Endothelial cell of umbilical vein (primary cell): Measurements from ENCODE around the gene ODAM. TPM values are rescaled to one million over a fixed set of nuclear protein-coding genes. Genes with fewer than 3 reads are reported as not detected.

Experiments
- BruUV-seq: library from RNA; stranded (reverse); fragments of 400-500 nt; replicated peaks from 2 replicates; lab custom pipeline; 2021; lab: Mats Ljungman, UMichigan
- CTCF ChIA-PET: fragments of 300-600, 350-600 bp; sonication (Branson Sonifier 250); formaldehyde crosslinking; loops from one replicate; lab custom pipeline; 2021; ENCODE audit warnings: antibody characterized with exemption, inconsistent platforms; lab: Charles Lee
- POLR2A ChIA-PET: fragments of 300-600, 350-600 bp; sonication (Branson Sonifier 250); formaldehyde crosslinking; loops from one replicate; lab custom pipeline; 2021; ENCODE audit warnings: antibody characterized with exemption, inconsistent platforms; lab: Charles Lee
- DNase-seq: peaks from one replicate; pipeline ENCODE4 v3.0.0-alpha.2; 2011; ENCODE audit warnings: low read depth, low spot score
- FAIRE-seq: peaks from 2 replicates; lab custom pipeline; 2011; peaks lifted over from hg19 to GRCh38; lab: Jason Lieb, UNC
- H2AFZ ChIP-seq: 2 replicates; pipeline ENCODE4 v1.6.0; 2012; ENCODE audit warnings: low read depth, low read length, control low read depth, inconsistent platforms
- H3K27ac ChIP-seq: 2 replicates; pipeline ENCODE4 v1.5.1; 2011; ENCODE audit warnings: low read depth, mild to moderate bottlenecking, control low read depth, low read length, moderate library complexity; ENCODE audit not compliant: insufficient read depth
- H3K27me3 ChIP-seq, 2 experiments: 2 replicates each; pipeline versions ENCODE4 v1.6.0 to v1.6.1; 2011; ENCODE audit warnings: low read length in 2 of 2, mixed read lengths in 1 of 2; ENCODE audit not compliant: control insufficient read depth in 2 of 2, insufficient read depth in 2 of 2
- H3K36me3 ChIP-seq, 2 experiments: 2 replicates in 1 of 2; 3 replicates in 1 of 2; pipeline ENCODE4 v1.5.1; 2011; ENCODE audit warnings: low read length in 2 of 2, mild to moderate bottlenecking in 1 of 2, moderate library complexity in 1 of 2; ENCODE audit not compliant: control insufficient read depth in 2 of 2, insufficient read depth in 2 of 2; ENCODE audit errors: extremely low read depth in 1 of 2
- H3K4me1 ChIP-seq: 3 replicates; pipeline ENCODE4 v1.5.1; 2011; ENCODE audit warnings: mild to moderate bottlenecking, low read length; ENCODE audit not compliant: control insufficient read depth, insufficient read depth; ENCODE audit errors: extremely low read depth
- H3K4me2 ChIP-seq: 2 replicates; pipeline ENCODE4 v1.6.1; 2011; ENCODE audit warnings: low read length, control low read depth, mixed read lengths; ENCODE audit not compliant: insufficient read depth
- H3K4me3 ChIP-seq, 3 experiments: fragments of 200-600 bp in 1 of 3; sonication (generic), shearing (Covaris generic) in 1 of 3; replicated peaks in 1 of 3; 2 replicates each; pipeline ENCODE4 v1.5.1; 2011 to 2016; ENCODE audit warnings: control low read depth in 3 of 3, low read length in 3 of 3, mild to moderate bottlenecking in 2 of 3, inconsistent platforms in 1 of 3, low read depth in 1 of 3, moderate library complexity in 1 of 3; ENCODE audit not compliant: insufficient read depth in 1 of 3
- H3K79me2 ChIP-seq: 2 replicates; pipeline ENCODE4 v1.6.0; 2012; ENCODE audit warnings: low read length, inconsistent platforms; ENCODE audit not compliant: control insufficient read depth, insufficient read depth
- H3K9ac ChIP-seq: replicated peaks from 2 replicates; pipeline ENCODE3; 2011; ENCODE audit warnings: low read length, control low read depth; ENCODE audit not compliant: insufficient read depth; ENCODE audit errors: extremely low read depth
- H3K9me1 ChIP-seq: replicated peaks from 3 replicates; pipeline ENCODE4 v1.6.0; 2011; ENCODE audit warnings: mild to moderate bottlenecking, low read length; ENCODE audit not compliant: control insufficient read depth, insufficient read depth; ENCODE audit errors: extremely low read depth
- H3K9me3 ChIP-seq: replicated peaks from 2 replicates; pipeline ENCODE4 v1.5.1; 2012; ENCODE audit warnings: low read length, inconsistent platforms; ENCODE audit not compliant: control insufficient read depth, insufficient read depth
- H4K20me1 ChIP-seq: replicated peaks from 2 replicates; pipeline ENCODE3; 2011; ENCODE audit warnings: mild to moderate bottlenecking, low read length; ENCODE audit not compliant: control insufficient read depth, insufficient read depth; ENCODE audit errors: extremely low read depth
- EZH2 ChIP-seq: IDR thresholded peaks from 2 replicates; pipeline ENCODE4 v1.6.1; 2012; ENCODE audit warnings: borderline replicate concordance, low read depth, mild to moderate bottlenecking, moderate library complexity, low read length, inconsistent platforms; ENCODE audit not compliant: severe bottlenecking
- FOS ChIP-seq: IDR thresholded peaks from 2 replicates; pipeline ENCODE4 v1.6.1; 2011; ENCODE audit warnings: mild to moderate bottlenecking, low read length, moderate library complexity, borderline replicate concordance; ENCODE audit not compliant: insufficient read depth
- GATA2 ChIP-seq: IDR thresholded peaks from 2 replicates; pipeline ENCODE4 v1.7.0; 2011; ENCODE audit warnings: low read depth, mild to moderate bottlenecking, moderate library complexity, mixed read lengths, low read length; ENCODE audit not compliant: insufficient read length, insufficient read depth
- JUN ChIP-seq: IDR thresholded peaks from 2 replicates; pipeline ENCODE4 v1.6.1; 2011; ENCODE audit warnings: borderline replicate concordance, low read depth; ENCODE audit not compliant: insufficient read length, insufficient read depth
- MYC ChIP-seq: IDR thresholded peaks from one replicate; pipeline ENCODE4 v1.6.1; 2011; ENCODE audit warnings: mild to moderate bottlenecking, low read depth, low read length
- POLR2A ChIP-seq: IDR thresholded peaks from 2 replicates; pipeline ENCODE4 v1.6.1; 2012; ENCODE audit warnings: low read depth, mild to moderate bottlenecking, control low read depth, low read length
- POLR2AphosphoS5 ChIP-seq: IDR thresholded peaks from 2 replicates; pipeline ENCODE4 v1.6.1; 2012; ENCODE audit warnings: low read depth, mild to moderate bottlenecking, control low read depth, low read length, moderate library complexity; ENCODE audit not compliant: insufficient read depth
- dilution Hi-C: fragments of 300-500 bp; cut with MboI; formaldehyde crosslinking; loops from one replicate; pipeline ENCODE4 v1.15.0; 2019; ENCODE audit warnings: low sequenced_read_pairs; ENCODE audit not compliant: extremely low pct_ligation_motif_present
- intact Hi-C: fragments of 100-400 bp; cut with micrococcal nuclease; formaldehyde crosslinking; loops from one replicate; pipeline ENCODE4 v1.10.0; 2022
- polyA plus RNA-seq, 4 experiments: library from polyadenylated mRNA; depleted of rRNA in 3 of 4; stranded (reverse) in 3 of 4; unstranded in 1 of 4; fragments of >200 nt; gene quantifications; 2 replicates each; pipeline versions ENCODE4 v1.2.1 to v1.2.3, GENCODE V29; 2011 to 2012; ENCODE audit warnings: missing spikeins in 1 of 4
- total RNA-seq: library from RNA; stranded (reverse); gene quantifications from 2 replicates; pipeline ENCODE4 v1.2.3, GENCODE V29; 2021
- TF ChIP-seq, protein P1 (sequence below): IDR thresholded peaks from 2 replicates; pipeline ENCODE4 v1.6.1; 2011; ENCODE audit not compliant: insufficient read depth, insufficient read length
- TF ChIP-seq, protein P2 (sequence below), 2 donors: IDR thresholded peaks; 1 replicate in 1 of 2; 2 replicates in 1 of 2; pipeline ENCODE4 v1.5.1; 2011; ENCODE audit warnings: low read length in 2 of 2, mild to moderate bottlenecking in 2 of 2, moderate library complexity in 2 of 2, control low read depth in 1 of 2, inconsistent platforms in 1 of 2, low read depth in 1 of 2; ENCODE audit not compliant: insufficient read depth in 1 of 2; ENCODE audit errors: extremely low read depth in 1 of 2

ODAM gene
- total and polyA plus RNA-seq, 2 donors (not counting 3 experiments of a cell fraction or from before 2014, with no cell fraction given) = not detected

DNA sequence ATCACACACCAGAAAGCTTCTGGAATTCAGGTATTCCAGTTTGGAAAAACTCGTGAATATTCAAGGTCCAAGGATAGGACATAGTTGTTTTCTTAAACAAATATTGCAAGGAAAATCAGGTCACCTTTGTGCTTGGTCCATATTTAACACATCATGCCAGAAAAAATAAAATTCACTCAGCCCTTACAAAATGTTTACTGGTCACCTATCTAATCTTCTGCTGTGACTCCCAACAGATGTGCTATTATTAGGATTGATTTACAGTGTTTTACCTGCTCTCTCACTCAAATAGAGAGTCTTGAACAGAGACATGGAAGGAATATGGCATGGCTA lies 56.4 kb downstream of the ODAM start:
- CTCF ChIA-PET = interaction anchor here (0.9 kb wide), 1 partner anchor 18 kb away, joined by 3 read pairs; no protein-coding TSS in a partner anchor
- Histone ChIP-seq H3K4me2 (no peak overlapping the region), H3K9me1 (no peaks in the 10 kb centered on the region), H3K79me2 (no peaks in the 10 kb centered on the region), H3K9me3 (no peaks in the 10 kb centered on the region), H3K9ac (no peak overlapping the region), H2AFZ (no peak overlapping the region), H3K4me3 (no peak overlapping the region), H3K4me1 (no peaks in the 10 kb centered on the region), H4K20me1 (no peaks in the 10 kb centered on the region), H3K27ac (no peak overlapping the region), H3K27me3 (no peaks in the 10 kb centered on the region), H3K36me3 (no peaks in the 10 kb centered on the region)
- TF ChIP-seq POLR2AphosphoS5 (no peak), MYC (no peak), EZH2 (no peak), POLR2A (no peak), FOS (no peak), JUN (no peak), GATA2 (no peak)
- TF ChIP-seq, protein P1, sequence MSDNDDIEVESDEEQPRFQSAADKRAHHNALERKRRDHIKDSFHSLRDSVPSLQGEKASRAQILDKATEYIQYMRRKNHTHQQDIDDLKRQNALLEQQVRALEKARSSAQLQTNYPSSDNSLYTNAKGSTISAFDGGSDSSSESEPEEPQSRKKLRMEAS = no peak
- TF ChIP-seq, protein P2, sequence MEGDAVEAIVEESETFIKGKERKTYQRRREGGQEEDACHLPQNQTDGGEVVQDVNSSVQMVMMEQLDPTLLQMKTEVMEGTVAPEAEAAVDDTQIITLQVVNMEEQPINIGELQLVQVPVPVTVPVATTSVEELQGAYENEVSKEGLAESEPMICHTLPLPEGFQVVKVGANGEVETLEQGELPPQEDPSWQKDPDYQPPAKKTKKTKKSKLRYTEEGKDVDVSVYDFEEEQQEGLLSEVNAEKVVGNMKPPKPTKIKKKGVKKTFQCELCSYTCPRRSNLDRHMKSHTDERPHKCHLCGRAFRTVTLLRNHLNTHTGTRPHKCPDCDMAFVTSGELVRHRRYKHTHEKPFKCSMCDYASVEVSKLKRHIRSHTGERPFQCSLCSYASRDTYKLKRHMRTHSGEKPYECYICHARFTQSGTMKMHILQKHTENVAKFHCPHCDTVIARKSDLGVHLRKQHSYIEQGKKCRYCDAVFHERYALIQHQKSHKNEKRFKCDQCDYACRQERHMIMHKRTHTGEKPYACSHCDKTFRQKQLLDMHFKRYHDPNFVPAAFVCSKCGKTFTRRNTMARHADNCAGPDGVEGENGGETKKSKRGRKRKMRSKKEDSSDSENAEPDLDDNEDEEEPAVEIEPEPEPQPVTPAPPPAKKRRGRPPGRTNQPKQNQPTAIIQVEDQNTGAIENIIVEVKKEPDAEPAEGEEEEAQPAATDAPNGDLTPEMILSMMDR (IDR thresholded peaks at IDR 0.05; ENCODE audit: extremely low read depth in 1 of 2, insufficient read depth in 1 of 2, low read depth in 1 of 2, low read length in 2 of 2) = no peak
- POLR2A ChIA-PET = no interaction called here
- intact Hi-C loops (no loop called here), dilution Hi-C loops (no loop called here)
- no peak for FAIRE-seq
- DNase-seq = no peak
- no TSS peak for BruUV-seq

Other genes starting within 250 kb of the ODAM start
- gene CSN2, start 230.0 kb upstream of the ODAM start, total RNA-seq = not detected in 2 replicates
- gene CSN2, start 230.0 kb upstream of the ODAM start, polyA plus RNA-seq = not detected in 2 replicates
- not detected in 2 replicates for gene STATH, start 199.8 kb upstream of the ODAM start, total RNA-seq
- gene STATH, start 199.8 kb upstream of the ODAM start, polyA plus RNA-seq = not detected in 2 replicates
- not detected in 2 replicates for gene HTN3, start 167.3 kb upstream of the ODAM start, total RNA-seq
- not detected in 2 replicates for gene HTN3, start 167.3 kb upstream of the ODAM start, polyA plus RNA-seq
- gene HTN1, start 145.3 kb upstream of the ODAM start, total RNA-seq = not detected in 2 replicates
- not detected in 2 replicates for gene HTN1, start 145.3 kb upstream of the ODAM start, polyA plus RNA-seq
- not detected in 2 replicates for gene PRR27, start 41.5 kb upstream of the ODAM start, total RNA-seq
- not detected in 2 replicates for gene PRR27, start 41.5 kb upstream of the ODAM start, polyA plus RNA-seq
- not detected in 2 replicates for gene FDCSP, start 30.4 kb downstream of the ODAM start, total RNA-seq
- gene FDCSP, start 30.4 kb downstream of the ODAM start, polyA plus RNA-seq = not detected in 2 replicates
- gene CSN3, start 46.9 kb downstream of the ODAM start, total RNA-seq = not detected in 2 replicates
- not detected in 2 replicates for gene CSN3, start 46.9 kb downstream of the ODAM start, polyA plus RNA-seq
- not detected in 2 replicates for gene CABS1, start 139.3 kb downstream of the ODAM start, total RNA-seq
- not detected in 2 replicates for gene CABS1, start 139.3 kb downstream of the ODAM start, polyA plus RNA-seq
- not detected in 2 replicates for gene SMR3A, start 165.0 kb downstream of the ODAM start, total RNA-seq
- not detected in 2 replicates for gene SMR3A, start 165.0 kb downstream of the ODAM start, polyA plus RNA-seq
- not detected in 2 replicates for gene SMR3B, start 187.4 kb downstream of the ODAM start, total RNA-seq
- not detected in 2 replicates for gene SMR3B, start 187.4 kb downstream of the ODAM start, polyA plus RNA-seq
- gene OPRPN, start 202.2 kb downstream of the ODAM start, total RNA-seq = not detected in 2 replicates
- not detected in 2 replicates for gene OPRPN, start 202.2 kb downstream of the ODAM start, polyA plus RNA-seq